OCI-LY7 (cell line): ENCODE results near the gene EHD2.

Source experiments
- EZH2phosphoT487 ChIP-seq: fragments of 200-600 bp; sonication (generic); IDR thresholded peaks from 2 replicates; pipeline ENCODE4 v1.6.1; 2018; ENCODE audit warnings: low read depth, borderline replicate concordance, mild to moderate bottlenecking, mixed run types, antibody characterized with exemption, low read length, moderate library complexity, mixed read lengths
- TF ChIP-seq, protein P1 (sequence below): fragments of 200-600 bp; sonication (generic); conservative IDR thresholded peaks from 2 replicates; pipeline ENCODE4 v1.5.1; 2014; ENCODE audit warnings: mild to moderate bottlenecking, antibody characterized with exemption, low read length, moderate library complexity, mixed read lengths

DNA sequence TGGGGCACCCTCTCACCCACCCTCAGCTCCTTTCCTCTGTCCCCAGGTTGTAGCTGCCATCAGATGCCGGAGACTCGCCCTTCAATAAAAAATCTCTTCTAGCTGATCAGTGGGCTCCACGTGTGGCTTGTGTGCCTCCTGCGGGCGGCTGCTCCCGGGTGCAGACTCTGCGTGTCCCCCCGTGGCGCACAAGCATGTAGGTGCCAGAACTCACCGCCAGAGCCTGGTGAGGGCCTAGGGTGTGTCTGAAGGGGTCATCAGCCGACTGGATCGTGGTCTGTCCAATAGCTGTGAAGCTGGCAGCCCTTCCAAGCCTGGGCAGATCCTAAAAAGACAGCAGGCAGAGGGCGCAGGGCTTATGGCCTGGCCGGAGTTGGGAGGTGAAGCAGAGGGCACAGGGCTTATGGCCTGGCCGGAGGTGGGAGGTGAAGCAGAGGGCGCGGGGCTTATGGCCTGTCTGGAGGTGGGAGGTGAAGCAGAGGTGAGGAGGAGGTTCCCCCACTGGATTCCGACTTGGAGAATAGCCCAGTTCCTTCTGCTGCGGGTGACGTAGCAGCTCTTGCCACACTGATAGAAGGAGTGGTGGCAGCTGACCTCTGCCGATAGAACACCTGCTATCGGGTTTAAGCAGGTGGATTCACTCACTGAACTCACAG lies 43.9 kb downstream of the EHD2 start:
- no peak for TF ChIP-seq EZH2phosphoT487
- TF ChIP-seq, protein P1, sequence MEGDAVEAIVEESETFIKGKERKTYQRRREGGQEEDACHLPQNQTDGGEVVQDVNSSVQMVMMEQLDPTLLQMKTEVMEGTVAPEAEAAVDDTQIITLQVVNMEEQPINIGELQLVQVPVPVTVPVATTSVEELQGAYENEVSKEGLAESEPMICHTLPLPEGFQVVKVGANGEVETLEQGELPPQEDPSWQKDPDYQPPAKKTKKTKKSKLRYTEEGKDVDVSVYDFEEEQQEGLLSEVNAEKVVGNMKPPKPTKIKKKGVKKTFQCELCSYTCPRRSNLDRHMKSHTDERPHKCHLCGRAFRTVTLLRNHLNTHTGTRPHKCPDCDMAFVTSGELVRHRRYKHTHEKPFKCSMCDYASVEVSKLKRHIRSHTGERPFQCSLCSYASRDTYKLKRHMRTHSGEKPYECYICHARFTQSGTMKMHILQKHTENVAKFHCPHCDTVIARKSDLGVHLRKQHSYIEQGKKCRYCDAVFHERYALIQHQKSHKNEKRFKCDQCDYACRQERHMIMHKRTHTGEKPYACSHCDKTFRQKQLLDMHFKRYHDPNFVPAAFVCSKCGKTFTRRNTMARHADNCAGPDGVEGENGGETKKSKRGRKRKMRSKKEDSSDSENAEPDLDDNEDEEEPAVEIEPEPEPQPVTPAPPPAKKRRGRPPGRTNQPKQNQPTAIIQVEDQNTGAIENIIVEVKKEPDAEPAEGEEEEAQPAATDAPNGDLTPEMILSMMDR, result no peak
